Gastroesophageal sphincter (tissue), 3 donors: Measurements from ENCODE around the gene CAPZB.

Experiments used
- EP300 ChIP-seq: sonication (generic); formaldehyde crosslinking; IDR thresholded peaks from one replicate; pipeline ENCODE4 v1.6.1; 2017; ENCODE audit warnings: antibody characterized with exemption, mild to moderate bottlenecking
- TF ChIP-seq, protein P1 (sequence below), 4 experiments: fragments of 200-600 bp in 2 of 4; fragments of 450-650 bp in 2 of 4; sonication (generic) in 1 of 4; IDR thresholded peaks; one replicate each; pipeline ENCODE4 v1.5.1; 2017 to 2019; ENCODE audit warnings: antibody characterized with exemption in 4 of 4, mild to moderate bottlenecking in 2 of 4, moderate library complexity in 2 of 4

- TF ChIP-seq, protein P1, sequence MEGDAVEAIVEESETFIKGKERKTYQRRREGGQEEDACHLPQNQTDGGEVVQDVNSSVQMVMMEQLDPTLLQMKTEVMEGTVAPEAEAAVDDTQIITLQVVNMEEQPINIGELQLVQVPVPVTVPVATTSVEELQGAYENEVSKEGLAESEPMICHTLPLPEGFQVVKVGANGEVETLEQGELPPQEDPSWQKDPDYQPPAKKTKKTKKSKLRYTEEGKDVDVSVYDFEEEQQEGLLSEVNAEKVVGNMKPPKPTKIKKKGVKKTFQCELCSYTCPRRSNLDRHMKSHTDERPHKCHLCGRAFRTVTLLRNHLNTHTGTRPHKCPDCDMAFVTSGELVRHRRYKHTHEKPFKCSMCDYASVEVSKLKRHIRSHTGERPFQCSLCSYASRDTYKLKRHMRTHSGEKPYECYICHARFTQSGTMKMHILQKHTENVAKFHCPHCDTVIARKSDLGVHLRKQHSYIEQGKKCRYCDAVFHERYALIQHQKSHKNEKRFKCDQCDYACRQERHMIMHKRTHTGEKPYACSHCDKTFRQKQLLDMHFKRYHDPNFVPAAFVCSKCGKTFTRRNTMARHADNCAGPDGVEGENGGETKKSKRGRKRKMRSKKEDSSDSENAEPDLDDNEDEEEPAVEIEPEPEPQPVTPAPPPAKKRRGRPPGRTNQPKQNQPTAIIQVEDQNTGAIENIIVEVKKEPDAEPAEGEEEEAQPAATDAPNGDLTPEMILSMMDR (IDR thresholded peaks at IDR 0.05) = no peak
- no peak for TF ChIP-seq EP300
Measured at GRCh38 chr1:19533626-19534025, 48.3 kb upstream of the CAPZB start.
